Loucy (cell line): ENCODE data around the gene OLAH.

ENCODE experiments used
- EZH2phosphoT487 ChIP-seq: fragments of 200-600 bp; IDR thresholded peaks from 2 replicates; pipeline ENCODE4 v1.6.1; 2018; ENCODE audit warnings: antibody characterized with exemption, mild to moderate bottlenecking, moderate library complexity, borderline replicate concordance
- TF ChIP-seq, protein P1 (sequence below): fragments of 200-600 bp; sonication (generic); conservative IDR thresholded peaks from 2 replicates; pipeline ENCODE4 v1.5.1; 2014; ENCODE audit warnings: mild to moderate bottlenecking, antibody characterized with exemption, low read length

DNA sequence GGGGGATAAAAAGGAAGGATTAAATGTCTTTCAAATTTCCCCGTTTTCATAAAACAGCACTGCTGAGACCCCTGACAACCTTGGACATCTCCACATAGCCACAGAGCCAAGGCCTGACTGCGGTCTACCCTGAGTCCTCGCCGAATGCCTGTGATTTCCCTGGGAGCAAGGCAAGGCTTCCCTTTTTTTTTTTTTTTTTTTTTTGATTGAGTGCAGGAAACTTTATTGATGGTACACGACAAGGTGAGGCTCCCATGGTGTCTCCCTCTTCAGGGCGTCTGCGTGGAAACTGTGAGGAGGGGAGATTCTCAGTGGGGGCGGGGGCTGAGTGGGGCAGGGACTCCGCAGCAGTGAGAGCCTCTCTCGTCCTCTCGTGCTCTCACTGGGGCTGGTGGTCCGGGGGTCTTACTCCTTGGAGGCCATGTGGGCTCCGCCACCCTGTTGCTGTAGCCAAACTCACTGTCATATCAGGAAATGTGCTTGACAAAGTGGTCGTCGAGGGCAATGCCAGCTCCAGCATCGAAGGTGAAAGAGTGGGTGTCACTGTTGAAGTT, 49.2 kb downstream of the OLAH start:
- TF ChIP-seq, protein P1, sequence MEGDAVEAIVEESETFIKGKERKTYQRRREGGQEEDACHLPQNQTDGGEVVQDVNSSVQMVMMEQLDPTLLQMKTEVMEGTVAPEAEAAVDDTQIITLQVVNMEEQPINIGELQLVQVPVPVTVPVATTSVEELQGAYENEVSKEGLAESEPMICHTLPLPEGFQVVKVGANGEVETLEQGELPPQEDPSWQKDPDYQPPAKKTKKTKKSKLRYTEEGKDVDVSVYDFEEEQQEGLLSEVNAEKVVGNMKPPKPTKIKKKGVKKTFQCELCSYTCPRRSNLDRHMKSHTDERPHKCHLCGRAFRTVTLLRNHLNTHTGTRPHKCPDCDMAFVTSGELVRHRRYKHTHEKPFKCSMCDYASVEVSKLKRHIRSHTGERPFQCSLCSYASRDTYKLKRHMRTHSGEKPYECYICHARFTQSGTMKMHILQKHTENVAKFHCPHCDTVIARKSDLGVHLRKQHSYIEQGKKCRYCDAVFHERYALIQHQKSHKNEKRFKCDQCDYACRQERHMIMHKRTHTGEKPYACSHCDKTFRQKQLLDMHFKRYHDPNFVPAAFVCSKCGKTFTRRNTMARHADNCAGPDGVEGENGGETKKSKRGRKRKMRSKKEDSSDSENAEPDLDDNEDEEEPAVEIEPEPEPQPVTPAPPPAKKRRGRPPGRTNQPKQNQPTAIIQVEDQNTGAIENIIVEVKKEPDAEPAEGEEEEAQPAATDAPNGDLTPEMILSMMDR: no peak
- no peak for TF ChIP-seq EZH2phosphoT487
